Epithelial cell of esophagus (primary cell): Measurements from ENCODE around the gene HTR3A.
"Not testable (repeated sequence)": the region's sequence is repeated elsewhere in the genome, so short reads cannot be mapped to it uniquely, and the experiment has no call there.

Experiments used
- DNase-seq: peaks from one replicate; pipeline ENCODE4 v3.0.0; 2010; ENCODE audit warnings: low read depth
- H3K4me3 ChIP-seq: 2 replicates; pipeline ENCODE4 v1.5.1; 2011; ENCODE audit warnings: mild to moderate bottlenecking, low read length, control low read depth
- CTCF ChIP-seq: IDR thresholded peaks from 2 replicates; pipeline ENCODE4 v1.5.1; 2011; ENCODE audit warnings: low read depth, mild to moderate bottlenecking, low read length, control low read depth, inconsistent platforms; ENCODE audit not compliant: insufficient read depth; ENCODE audit errors: missing control alignments

The HTR3A gene

GRCh38 chr11:113974741-113975470 is at the start of gene HTR3A:
TSS of gene HTR3A (plus strand) at chr11:113975108. CDS start at chr11:113975326, 218 bp downstream.
- H3K4me3 ChIP-seq, result no peak within 1 kb of the TSS
- no peak for TF ChIP-seq CTCF
- DNase-seq, result peak; percentile 24

- DNase-seq, result peak; percentile 25
- H3K4me3 ChIP-seq, result no peak overlapping the region
- no peak for TF ChIP-seq CTCF
Observed at GRCh38 chr11:113926273-113927197, 48.4 kb upstream of the HTR3A start.

GRCh38 chr11:113928311-113928710 is 46.6 kb upstream of the HTR3A start:
- no peak for TF ChIP-seq CTCF
- H3K4me3 ChIP-seq, result no peak overlapping the region
- no peak for DNase-seq

- TF ChIP-seq CTCF, result no peak
- no peak for DNase-seq
- no peak overlapping the region for H3K4me3 ChIP-seq
Observed at GRCh38 chr11:113932788-113933187, 42.1 kb upstream of the HTR3A start.

- H3K4me3 ChIP-seq, DNase-seq: not testable (repeated sequence)
Observed at GRCh38 chr11:113934193-113934592, 40.7 kb upstream of the HTR3A start.

- H3K4me3 ChIP-seq, result no peak overlapping the region
- no peak for TF ChIP-seq CTCF
- no peak for DNase-seq
Observed at GRCh38 chr11:113934761-113935160, 40.1 kb upstream of the HTR3A start.

- H3K4me3 ChIP-seq, result no peak overlapping the region
- DNase-seq, result no peak
- TF ChIP-seq CTCF, result no peak
Observed at GRCh38 chr11:113935858-113936257, 39.0 kb upstream of the HTR3A start.
